IPS DF 4.7 (cell line): ENCODE data around the gene TBX10.
"Not testable (repeated sequence)": the region's sequence is repeated elsewhere in the genome, so short reads cannot be mapped to it uniquely, and the experiment has no call there.

ENCODE experiments used
- DNase-seq: peaks from one replicate; pipeline ENCODE4 v3.0.0-alpha.2; 2013; ENCODE audit warnings: low spot score; ENCODE audit errors: extremely low read depth

TBX10 gene

GRCh38 chr11:67604119-67604518, 35.4 kb downstream of the TBX10 start:
- not testable (repeated sequence) for DNase-seq

DNA sequence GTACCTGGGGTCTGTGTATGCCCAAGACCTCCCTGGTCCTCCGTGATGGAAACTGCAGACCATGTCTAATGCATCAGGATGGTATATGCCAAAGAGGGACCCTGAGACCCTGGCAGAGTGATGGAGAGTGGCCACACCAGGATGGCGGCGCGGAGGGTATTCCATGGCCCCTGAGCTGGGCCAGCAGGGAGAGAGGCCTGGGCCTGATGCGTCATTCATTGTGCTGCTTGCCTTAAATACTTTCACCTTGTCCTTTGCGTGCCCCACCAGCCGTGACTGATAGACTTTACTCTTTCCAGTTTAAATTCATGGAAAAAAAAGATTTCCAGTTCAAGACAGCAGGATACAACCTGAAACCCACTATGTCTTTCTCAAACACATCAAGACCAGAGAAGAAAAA, 38.5 kb downstream of the TBX10 start:
- DNase-seq, result no peak

GRCh38 chr11:67600324-67601029, 39.1 kb downstream of the TBX10 start:
- DNase-seq, result no peak

- no peak for DNase-seq
These were observed 40.4 kb downstream of the TBX10 start for GRCh38 chr11:67599149-67599548.

DNA sequence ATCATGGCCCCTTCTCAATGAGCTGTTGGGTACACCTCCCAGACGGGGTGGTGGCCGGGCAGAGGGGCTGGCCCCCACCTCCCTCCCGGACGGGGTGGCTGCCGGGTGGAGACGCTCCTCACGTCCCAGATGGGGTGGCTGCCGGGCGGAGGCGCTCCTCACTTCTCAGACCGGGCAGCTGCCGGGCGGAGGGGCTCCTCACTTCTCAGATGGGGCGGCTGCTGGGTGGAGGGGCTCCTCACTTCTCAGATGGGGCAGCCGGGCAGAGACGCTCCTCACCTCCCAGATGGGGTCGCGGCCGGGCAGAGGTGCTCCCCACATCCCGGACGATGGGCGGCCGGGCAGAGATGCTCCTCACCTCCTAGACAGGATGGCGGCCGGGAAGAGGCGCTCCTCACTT, 41.6 kb downstream of the TBX10 start:
- DNase-seq, result not testable (repeated sequence)

- not testable (repeated sequence) for DNase-seq
These were observed 42.1 kb downstream of the TBX10 start for GRCh38 chr11:67597458-67597857.

GRCh38 chr11:67596753-67597300, 42.7 kb downstream of the TBX10 start:
- no peak for DNase-seq

DNA sequence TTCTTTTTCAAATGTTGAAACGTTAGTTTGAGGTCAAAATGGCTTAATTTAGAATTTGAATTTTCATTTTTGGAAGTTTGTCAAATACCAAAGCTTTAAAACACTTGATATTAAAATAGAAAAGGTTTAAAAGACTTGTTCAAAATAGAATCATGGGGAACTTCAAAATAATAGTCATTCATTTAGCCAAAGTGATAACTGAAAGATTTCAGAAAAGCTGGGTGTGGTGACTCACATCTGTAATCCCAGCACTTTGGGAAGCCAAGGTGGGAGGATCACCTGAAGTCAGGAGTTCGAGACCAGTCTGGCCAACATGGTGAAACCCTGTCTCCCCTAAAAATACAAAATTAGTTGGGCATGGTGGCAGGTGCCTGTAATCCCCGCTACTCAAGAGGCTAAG, 45.1 kb downstream of the TBX10 start:
- DNase-seq, result no peak

GRCh38 chr11:67593565-67593905, 46.0 kb downstream of the TBX10 start:
- DNase-seq, result no peak

GRCh38 chr11:67592880-67593564, 46.5 kb downstream of the TBX10 start:
- no peak for DNase-seq

- DNase-seq, result not testable (repeated sequence)
These were observed 50.6 kb downstream of the TBX10 start for GRCh38 chr11:67588899-67589415.

DNA sequence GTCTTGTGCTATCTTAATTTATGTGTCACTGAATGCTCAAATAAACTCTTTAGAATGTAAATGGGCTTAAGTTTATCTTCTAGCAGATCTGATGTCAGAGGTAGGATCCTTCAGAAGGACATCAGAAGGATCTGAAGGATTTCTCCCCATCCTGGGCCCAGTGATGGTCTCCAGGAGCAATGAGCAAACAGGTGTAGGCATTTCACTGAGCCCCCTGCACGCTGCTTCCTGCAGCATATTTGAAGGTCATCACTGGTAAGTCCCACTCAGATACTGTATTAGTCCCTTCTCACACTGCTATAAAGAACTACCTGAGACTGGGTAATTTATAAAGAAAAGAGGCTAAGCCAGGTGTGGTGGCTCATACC, 51.4 kb downstream of the TBX10 start:
- no peak for DNase-seq

GRCh38 chr11:67586568-67587250, 52.9 kb downstream of the TBX10 start:
- no peak for DNase-seq

DNA sequence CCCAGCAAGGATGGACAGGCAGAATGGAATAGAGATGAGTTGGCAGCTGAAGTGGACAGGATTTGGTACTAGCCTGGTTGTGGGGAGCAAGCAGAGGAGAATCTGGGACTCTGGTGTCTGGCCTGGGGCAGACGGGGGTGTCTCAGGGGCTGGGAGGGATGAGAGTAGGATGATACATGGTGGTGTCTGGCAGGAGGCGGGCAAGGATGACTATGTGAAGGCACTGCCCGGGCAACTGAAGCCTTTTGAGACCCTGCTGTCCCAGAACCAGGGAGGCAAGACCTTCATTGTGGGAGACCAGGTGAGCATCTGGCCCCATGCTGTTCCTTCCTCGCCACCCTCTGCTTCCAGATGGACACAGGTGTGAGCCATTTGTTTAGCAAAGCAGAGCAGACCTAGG, 53.7 kb downstream of the TBX10 start:
- DNase-seq, result no peak

DNA sequence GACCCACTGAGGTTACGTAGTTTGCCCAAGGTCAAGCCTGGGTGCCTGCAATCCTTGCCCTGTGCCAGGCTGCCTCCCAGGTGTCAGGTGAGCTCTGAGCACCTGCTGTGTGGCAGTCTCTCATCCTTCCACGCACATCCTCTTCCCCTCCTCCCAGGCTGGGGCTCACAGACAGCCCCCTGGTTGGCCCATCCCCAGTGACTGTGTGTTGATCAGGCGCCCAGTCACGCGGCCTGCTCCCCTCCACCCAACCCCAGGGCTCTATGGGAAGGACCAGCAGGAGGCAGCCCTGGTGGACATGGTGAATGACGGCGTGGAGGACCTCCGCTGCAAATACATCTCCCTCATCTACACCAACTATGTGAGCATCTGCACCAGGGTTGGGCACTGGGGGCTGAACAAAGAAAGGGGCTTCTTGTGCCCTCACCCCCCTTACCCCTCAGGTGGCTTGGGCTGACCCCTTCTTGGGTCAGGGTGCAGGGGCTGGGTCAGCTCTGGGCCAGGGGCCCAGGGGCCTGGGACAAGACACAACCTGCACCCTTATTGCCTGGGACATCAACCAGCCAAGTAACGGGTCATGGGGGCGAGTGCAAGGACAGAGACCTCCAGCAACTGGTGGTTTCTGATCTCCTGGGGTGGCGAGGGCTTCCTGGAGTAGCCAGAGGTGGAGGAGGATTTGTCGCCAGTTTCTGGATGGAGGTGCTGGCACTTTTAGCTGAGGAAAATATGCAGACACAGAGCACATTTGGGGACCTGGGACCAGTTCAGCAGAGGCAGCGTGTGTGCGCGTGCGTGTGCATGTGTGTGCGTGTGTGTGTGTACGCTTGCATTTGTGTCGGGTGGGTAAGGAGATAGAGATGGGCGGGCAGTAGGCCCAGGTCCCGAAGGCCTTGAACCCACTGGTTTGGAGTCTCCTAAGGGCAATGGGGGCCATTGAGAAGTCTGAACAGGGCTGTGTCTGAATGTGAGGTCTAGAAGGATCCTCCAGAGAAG, 54.4 kb downstream of the TBX10 start:
- DNase-seq, result no peak

DNA sequence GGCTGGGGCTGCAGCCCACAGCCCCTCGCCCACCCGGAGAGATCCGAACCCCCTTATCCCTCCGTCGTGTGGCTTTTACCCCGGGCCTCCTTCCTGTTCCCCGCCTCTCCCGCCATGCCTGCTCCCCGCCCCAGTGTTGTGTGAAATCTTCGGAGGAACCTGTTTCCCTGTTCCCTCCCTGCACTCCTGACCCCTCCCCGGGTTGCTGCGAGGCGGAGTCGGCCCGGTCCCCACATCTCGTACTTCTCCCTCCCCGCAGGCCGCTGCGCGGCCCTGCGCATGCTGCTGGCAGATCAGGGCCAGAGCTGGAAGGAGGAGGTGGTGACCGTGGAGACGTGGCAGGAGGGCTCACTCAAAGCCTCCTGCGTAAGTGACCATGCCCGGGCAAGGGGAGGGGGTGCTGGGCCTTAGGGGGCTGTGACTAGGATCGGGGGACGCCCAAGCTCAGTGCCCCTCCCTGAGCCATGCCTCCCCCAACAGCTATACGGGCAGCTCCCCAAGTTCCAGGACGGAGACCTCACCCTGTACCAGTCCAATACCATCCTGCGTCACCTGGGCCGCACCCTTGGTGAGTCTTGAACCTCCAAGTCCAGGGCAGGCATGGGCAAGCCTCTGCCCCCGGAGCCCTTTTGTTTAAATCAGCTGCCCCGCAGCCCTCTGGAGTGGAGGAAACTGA, 55.2 kb downstream of the TBX10 start:
- DNase-seq, result no peak

GRCh38 chr11:67583247-67584204, 56.0 kb downstream of the TBX10 start, which contains the start of gene GSTP1:
TSS of gene GSTP1 (plus strand) at chr11:67583812. CDS start at chr11:67583844, 32 bp downstream.
- peak; percentile 30 for DNase-seq

DNA sequence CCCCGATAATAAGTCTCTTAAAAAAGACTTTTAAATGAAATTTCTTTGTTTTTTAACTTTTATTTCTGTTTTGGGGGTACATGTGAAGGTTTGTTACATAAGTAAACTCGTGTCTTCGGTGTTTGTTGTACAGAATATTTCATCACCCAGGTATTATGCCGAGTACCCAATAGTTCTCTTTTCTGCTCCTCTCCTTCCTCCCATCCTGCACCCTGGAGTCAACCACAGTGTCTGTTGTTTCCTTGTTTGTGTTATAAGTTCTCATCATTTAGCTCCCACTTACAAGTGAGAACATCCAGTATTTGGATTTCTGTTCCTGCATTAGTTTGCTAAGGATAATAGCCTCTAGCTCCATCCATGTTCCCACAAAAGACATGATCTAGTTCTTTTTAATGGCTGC, 57.6 kb downstream of the TBX10 start:
- DNase-seq, result no peak

- no peak for DNase-seq
These were observed 58.1 kb downstream of the TBX10 start for GRCh38 chr11:67581469-67581868.
